ENCODE measurements around the gene APOBEC3H. TPM values are rescaled to one million over a fixed set of nuclear protein-coding genes. Genes with fewer than 3 reads are reported as not detected.
A peak's percentile ranks its signal among the peaks of the same experiment; 100 is the strongest.

APOBEC3H gene
- total RNA-seq, 1 donor from 2014 or later: not detected

DNA sequence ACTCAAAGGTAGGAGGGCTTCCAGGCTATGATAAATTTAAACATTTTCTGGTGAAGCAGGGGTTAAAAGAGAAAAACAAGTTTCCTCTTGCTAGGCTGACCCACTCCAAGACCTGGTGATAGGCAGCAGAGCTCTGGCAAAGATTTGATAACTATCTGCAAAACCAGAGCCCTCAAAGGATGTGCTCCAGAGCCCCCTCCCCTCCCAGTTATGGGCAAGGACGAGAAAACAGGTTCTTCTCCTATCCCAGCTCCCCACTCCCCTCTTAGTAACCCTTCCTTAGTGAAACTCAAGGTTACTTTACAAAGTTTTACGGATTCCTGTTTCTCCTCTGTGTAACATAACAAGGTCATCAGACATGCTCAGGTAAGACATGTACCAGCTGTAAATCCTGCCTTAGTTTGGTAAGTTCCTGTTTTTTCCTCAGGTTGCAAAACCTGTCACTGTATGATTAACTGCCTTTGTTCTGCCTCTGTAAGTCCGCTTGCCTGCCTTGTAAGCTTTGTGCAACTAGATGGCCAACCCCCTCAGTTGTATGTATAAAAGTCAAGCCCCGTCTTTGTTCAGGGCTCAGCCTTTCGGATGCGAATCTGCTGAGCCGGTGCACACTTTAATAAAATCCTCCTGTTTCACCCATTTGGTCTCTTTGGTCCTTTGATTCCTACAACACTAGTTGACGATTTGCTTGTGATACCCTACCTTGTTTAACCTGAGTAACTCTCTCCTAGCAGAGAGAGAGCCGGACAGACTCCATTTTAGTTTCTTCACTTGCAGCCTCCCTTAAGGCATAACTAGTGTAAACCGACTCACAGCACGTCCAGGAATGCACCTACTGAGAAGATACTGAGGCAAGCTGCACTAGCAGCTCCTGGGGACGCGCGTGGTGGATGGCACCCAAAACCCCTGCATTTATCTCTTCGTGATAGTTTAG, 13.9 kb downstream of the APOBEC3H start:
- DNase-seq (ENCODE audit: low spot score): peak; percentile 39

DNA sequence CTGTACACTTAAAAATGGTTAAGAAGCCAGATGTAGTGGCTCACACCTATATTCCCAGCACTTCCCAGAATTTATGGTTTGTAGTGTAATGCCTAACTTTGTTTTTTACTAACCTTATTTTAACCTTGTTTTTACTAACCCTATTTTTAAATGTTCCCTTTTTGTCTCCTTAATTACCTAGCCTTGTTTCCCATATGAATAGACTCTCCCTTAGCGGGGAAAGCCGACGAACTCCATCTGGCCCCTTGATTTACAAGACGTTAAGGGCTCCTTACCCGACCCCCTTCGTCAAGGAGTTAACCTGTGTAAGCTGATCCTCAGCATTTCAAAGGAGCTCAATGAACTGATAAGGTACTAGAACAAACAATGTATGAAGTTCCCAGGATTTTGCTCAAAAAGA, 17.1 kb downstream of the APOBEC3H start:
- DNase-seq (ENCODE audit: low spot score): no peak

DNA sequence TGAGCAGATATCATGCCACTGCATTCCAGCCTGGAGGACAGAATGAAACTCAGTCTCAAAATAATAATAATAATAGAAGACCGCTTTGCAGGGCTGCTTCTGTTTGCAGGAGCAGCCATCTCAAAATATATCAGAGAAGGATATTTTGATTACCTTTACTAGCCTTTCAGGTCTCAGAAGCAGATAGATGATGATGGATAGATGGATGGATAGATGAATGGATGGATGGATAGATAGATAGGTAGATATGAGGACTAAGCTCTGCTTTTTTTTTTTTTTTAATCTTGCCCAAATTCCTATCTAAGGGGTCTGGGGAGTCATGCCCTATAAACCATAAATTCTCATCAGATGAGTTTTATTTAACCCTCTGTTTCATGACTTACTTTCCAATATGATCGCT, 18.5 kb downstream of the APOBEC3H start:
- DNase-seq (ENCODE audit: low spot score): no peak

DNA sequence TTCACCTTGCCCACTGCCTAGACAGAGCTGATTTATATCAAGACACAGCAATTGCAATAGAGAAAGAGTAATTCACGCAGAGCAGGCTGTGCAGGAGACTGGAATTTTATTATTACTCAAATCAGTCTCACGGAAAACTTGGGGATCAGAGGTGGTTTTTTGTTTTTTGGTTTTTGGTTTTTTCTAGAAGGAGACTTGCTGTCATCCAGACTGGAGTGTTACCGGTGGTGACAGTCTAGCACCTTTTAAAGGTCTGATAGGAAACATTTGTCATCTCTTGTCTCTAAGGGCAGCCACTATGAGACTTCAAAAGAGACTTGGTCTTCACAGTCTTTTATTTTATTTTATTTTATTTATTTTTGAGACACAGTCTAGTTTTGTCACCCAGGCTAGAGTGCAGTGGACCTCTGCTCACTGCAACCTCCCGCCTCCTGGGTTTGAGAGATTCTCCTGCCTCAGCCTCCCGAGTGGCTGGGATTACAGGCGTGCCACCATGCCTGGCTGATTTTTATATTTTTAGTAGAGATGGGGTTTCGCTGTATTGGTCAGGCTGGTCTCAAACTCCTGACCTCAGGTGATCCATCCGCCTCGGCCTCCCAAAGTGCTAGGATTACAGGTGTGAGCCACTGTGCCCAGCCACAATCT, 19.1 kb downstream of the APOBEC3H start:
- DNase-seq (ENCODE audit: low spot score): no peak

DNA sequence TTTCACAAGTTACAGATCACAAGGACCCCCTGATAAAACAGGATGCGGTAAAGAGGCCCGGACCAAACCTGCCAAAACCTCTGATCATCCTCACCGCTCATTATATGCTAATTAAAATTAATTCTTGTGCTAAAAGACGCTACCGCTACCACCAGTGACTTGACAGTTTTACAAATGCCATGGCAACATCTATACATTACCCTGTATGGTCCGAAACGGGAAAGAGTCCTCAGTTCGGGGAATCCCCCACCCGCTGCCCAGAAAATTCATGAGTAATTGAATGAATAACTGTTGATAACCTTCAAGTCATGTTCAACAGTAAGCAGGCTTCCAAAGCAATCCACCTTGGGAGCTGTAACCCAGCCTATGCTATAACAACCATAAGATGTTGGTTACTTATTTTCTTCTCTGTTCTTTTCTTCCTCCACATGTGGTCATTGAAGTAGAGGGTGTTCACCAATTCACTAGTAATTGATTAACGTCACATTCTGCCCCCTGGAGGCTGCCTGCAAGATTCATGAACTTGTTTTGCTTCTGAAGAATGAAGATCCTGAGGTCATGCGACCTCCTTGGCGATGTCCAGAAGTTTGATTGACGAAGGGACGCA, 20.6 kb downstream of the APOBEC3H start:
- no peak for DNase-seq (ENCODE audit: low spot score)

DNA sequence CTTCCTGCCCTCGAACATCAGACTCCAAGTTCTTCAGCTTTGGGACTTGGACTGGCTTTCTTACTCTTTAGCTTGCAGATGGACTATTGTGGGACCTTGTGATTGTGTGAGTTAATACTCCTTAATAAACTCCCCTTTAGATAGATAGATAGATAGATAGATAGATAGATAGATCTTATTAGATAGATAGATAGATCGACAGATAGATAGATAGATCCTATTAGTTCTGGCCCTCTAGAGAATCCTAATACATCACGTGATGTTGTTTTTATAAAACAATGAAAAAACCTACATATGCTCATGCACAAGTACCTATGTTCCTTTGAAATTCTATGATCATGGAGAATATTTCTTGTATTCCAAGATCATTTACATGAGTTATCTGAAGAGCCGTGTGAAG, 23.9 kb downstream of the APOBEC3H start:
- no peak for DNase-seq (ENCODE audit: low spot score)

DNA sequence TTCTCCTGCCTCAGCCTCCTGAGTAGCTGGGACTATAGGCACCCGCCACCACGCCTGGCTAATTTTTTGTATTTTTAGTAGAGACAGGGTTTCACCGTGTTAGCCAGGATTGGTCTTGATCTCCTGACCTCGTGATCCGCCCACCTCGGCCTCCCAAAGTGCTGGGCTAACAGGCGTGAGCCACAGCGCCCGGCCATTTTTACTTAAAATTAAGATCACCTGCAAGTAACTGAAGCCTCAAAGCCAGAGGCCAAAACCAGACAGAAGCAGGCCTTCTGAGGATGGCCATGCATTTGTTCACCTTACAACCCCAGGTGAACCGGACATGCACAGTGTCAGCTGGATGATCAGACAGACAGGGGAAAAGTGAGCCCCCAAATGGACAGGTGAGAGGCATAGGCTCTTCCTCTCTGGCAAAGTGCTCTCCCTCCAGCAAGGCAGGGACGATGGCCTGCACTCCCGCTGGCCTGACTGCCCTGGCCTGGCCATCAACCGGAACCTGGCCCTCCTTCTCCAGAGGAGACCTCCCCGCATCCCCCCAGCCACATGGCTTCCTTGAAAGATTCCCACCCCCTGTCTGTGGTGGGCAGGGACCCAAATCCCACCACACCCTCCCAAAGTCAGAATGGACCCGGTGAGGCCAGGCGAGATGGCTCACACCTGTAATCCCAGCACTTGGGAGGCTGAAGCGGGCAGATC, 25.9 kb downstream of the APOBEC3H start:
- no peak for DNase-seq (ENCODE audit: low spot score)

DNA sequence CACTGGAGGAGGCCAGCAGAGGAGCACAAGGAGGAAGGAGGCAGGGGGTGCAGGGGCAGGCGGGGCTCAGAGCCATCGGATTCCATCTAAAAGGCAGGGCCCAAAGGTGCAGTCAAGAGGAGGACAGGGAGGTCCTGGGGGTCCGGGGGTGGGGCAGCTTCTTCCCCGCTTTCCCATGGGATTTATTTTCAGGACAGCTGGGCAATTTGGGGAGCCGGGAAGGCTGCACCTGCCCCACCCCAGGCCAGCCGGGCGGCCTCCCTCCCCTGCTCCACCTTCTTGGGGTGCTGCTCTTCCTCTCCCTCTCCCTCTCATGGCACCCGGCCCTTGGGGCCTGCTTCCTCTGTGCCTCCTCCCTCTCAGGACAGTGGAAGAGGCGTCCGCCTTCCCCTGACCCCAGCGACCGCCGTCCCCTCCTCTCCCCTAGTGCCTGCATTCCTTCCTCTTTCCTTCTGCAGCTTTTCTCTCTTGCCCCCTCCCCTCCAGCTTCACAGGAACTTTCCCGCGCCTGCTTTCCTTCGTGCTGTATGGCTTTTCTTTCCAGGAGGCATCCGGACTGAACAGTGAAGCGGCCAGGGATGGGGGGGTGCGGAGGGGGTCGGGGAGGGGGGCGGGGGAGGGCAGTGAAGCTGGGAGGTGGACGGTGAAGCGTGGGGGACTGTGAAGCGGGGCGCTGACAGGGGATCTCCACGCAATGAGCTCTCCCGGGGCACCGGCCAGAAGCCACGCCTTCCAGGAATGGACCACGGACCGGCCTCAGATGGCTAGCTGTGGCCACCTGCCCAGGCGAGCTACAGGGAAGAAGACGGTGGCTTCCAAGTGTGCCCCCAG, 26.9 kb downstream of the APOBEC3H start:
- DNase-seq (ENCODE audit: low spot score): no peak

DNA sequence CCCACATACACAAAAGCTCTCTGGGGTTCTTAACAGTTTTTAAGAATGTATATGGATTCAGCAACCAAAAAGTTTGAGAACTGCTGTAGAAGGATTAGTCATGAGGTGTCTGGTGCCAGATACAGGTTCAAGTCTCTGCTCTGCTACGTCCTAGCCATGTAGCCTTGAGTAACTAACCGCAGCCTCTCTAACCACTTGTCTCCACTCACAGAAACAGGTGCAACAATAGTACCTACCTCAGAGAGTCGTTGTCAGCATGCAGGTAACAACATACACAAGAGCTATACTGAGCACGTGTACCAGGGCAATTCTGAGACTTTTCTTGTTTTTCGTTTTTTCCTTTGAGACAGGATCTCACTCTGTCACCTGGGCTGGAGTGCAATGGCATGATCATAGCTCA, 28.6 kb downstream of the APOBEC3H start:
- no peak for DNase-seq (ENCODE audit: low spot score)

DNA sequence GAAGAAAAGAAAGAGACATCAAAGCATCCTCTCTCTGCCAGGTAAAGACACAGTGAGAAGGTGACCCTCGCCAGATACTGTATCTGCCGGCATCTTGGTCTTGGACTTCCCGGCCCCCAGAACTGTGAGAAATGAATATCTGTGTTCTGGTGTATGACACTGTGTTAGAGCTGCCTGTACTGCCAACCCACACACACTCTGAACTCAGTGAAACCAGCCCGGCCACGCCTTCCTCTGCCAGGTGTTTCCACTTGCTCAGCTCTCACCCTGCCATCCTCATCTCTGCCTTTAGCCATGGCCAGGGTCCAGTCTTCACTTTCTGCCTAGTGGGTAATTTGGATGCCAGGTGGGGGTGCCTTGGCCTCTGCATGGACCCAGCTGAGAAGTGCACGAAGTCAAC, 31.5 kb downstream of the APOBEC3H start:
- no peak for DNase-seq (ENCODE audit: low spot score)

DNA sequence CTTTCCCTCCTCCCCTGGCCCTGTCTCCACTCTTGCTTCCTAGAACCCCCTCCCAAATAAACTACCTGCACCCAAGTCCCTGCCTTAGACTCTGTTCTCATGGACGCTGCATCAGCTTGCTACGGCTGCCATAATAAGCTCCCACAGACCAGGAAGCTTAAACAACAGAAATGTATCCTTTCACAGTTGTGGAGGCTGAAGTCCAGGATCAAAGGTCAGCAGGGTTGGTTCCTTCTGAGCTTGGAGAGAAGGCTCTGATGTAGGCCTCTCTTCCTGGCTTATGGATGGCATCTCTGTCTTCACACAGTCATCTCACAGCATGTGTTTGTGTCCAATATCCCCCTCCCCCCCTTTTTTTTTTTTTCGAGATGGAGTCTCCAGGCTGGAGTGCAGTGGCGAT, 32.0 kb downstream of the APOBEC3H start:
- no peak for DNase-seq (ENCODE audit: low spot score)

DNA sequence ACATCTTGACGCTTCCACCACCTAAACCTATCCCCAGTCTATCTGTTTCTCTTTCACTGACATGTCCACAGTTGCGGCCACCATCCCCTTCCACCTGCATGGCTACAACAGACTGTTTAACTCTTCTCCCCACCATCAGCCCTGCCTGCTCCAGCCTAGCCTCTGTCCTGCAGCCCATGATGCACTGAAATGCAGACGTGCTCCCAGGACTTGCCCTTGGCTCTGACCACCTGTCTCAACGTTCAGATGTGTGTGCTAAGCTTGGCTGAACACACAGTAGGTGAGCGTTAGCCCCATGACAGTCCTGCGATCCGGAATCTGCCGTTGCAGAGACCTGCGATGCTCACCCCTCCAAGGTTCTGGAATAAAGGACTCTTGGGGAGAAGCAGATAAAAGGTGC, 32.7 kb downstream of the APOBEC3H start:
- DNase-seq (ENCODE audit: low spot score): no peak

DNA sequence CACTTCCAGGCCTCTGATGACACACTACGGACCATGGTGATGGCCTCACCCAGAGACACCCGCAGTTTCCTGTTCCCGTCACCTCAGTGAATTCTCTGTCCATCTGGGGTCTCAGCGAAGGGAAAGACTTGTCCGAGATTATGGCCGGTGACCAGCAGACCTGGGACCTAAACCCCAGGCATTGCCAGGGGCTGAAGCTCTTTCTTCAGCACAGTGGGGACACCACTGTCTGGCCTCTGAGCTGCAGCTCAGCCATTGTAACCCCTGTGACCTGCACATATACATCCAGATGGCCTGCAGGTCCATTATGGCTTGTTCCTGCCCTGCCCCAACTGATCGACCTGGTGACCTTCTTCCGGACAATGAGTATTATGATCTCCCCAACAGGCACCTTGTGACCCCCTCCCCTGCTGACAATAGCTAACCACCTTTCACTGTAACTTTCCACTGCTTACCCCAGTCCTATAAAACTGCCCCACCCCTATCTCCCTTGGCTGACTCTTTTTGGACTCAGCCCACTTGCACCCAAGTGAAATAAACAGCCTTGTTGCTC, 33.2 kb downstream of the APOBEC3H start:
- no peak for DNase-seq (ENCODE audit: low spot score)

DNA sequence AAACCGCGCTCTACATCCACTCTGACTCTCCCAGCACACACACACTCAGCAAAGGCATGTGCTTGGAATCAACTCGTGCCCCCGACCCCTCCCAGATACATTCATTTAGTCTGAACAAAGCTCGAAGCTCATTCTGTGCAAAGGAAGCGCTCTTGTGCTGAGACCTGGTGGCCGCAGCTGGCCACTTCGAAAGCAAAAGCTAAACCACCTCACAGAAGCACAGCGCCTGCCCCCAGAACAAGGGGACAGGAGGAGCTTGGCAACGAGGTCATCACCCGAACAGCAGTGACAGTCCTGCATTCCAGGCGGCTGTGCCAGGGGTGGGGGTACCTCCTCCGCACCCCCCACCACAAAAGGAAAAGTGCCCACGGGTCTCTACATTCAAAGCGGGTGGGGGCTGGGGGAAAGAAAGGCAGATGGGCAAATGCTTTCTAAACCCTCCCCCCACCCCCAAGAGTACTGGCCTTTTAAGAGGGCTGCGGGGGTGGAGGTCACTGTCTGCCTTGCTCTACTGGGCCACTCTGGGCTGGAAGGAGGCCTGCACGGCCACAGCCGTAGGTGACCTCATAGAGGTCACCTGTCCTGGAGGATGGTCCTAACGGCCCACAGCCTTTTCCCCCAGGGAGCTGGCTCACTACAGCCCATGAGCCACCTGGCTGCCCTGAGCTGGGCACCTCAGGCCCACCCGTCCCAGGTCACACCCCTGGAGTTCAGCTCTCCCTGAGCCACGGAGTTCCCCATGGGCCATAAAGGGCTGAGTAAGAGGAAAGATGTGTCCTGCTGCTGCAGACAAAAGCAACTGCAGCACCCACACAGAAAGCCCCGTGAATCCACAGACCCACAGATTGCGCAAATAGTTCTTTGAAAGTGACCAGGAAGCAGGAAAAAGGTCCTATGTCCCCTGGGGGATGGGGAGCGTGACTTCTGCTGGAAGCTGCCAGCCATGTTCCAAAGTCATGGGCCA, 34.1 kb downstream of the APOBEC3H start:
- DNase-seq (ENCODE audit: low spot score): no peak

DNA sequence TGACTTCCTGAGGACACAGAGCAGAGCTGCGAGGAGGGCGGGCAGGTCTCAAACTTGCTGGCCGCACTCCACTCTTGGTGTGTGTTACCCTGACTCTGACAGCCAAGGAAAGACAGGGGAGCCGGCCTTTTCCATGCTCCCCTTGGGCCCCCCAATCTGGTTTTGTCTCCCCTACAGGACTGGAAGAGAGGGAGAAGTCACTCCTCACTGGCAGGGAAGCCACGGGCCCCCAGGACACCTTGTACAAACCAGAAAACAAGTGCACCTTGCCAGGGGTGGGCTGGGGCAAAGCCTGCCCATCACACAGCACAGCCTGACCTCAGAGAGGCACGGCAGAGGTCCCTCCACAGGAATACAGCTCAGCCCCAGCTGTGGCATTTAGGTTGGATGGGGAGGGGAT, 35.2 kb downstream of the APOBEC3H start:
- no peak for DNase-seq (ENCODE audit: low spot score)

DNA sequence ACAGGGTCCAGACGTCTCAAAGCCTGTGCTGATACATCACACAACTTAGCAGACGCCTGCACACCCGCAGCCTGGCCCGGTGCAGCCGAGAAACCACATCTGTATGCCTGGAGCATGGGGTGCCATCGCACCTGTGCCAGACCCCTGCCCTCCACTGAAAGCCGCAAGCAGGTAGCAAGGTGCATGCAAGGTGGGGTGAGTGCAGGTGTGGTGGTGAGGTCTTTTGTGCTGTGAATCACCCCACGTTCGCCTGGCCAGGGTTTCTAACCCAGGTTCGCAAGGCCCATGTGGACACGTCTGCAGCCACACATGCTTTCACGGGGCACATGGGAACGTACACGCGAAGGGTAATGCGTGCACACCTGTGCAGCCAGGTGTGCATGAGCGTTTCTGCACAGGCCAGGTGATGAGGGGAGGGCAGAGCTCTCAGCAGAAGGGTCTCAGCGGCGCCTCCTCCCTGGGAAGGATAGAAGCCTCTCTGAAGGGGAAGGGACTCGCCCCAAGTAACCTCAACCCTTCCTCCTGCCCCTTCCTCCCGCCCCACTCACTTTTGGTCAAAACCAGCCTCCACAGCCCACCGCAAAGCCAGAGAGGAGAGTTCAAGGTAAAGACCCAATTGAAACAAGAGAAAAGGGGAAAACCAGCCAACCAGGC, 36.0 kb downstream of the APOBEC3H start:
- DNase-seq (ENCODE audit: low spot score): no peak

DNA sequence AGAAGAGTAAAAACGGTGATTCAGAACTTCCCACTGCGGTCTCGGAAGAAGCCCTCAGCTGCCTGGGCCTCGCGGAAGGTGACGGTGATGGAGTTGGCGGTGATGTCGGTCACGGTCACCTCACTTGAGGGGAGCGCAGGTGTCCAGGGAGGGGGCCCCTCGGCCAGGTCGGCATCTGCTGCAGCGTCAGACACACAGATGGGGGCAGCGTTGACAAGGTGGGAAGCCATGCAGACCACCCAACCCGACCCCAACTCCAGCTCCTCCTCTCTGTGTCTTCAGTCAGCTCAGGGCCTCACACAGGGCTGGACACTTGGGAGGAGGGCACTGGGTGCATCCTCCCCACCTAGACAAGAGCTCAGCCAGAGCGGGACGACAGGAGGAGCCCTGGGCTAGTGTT, 36.8 kb downstream of the APOBEC3H start:
- DNase-seq (ENCODE audit: low spot score): no peak

DNA sequence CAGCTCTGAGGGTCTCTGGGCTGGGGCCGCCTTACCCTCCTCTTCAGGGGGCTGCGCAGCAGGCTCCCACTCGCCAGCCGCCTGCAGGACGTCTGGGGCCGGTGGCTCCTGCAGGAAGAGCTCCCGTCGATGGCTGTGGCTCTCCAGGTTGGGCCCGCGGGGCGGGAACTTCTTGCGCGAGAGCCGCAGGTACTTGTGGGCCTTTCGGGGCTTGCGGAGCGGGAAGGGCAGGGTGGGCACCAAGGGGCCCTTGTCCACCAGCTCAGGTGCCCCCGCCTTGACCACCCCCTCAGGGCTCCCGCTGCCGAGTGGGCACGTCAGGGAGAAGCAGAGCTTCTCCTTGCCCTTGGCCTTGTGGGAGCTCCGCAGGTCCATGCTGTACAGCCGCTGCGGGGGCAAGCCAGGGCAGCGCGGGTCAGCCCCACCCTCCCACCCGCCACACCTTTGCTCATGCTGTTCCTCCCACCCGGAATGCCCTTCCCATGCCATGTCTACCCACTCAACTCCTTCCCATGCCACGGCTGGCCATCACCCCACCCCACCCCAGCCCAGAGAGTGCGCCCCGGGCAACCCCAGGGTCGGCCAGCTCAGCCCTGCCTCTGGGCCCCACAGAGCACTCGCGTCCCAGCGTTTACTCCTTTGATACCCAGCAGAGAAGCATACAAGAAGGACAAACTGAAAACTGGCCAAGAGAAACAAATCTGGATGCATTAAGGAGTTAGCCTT, 37.5 kb downstream of the APOBEC3H start:
- no peak for DNase-seq (ENCODE audit: low spot score)
